ENCODE results near the gene SLC20A1. TPM values are rescaled to one million over a fixed set of nuclear protein-coding genes. Genes with fewer than 3 reads are reported as not detected.

Gene SLC20A1
- total RNA-seq, 3 donors from 2014 or later: 26.1 to 46.8 (median 42.6) TPM

DNA sequence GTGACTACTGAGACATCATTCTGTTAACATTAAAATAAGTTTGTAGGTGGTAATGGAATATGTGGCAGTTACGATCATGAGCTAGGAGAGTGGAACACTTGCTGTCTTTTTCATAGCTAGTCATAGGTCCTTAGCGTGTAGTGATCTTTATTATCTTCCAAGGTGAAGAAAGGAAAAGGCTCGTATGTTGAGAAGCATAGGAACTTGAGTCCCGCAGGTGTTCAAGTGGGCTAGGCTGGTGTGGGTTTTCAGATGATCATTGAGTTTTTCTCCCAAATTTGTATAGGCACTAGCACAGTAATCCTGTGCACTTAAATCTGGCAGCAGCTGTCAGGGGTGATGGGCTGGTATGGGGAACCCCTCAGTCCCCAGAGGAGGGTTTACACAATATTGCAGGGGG lies 10.9 kb downstream of the SLC20A1 start:
- no peak overlapping the region for H3K4me3 ChIP-seq
- H3K9me3 ChIP-seq: no peaks in the 10 kb centered on the region
- H3K27ac ChIP-seq: no peak overlapping the region
- H3K36me3 ChIP-seq: peaks cover 4% of the 10 kb centered on the region
- no peaks in the 10 kb centered on the region for H3K27me3 ChIP-seq
- no peak for TF ChIP-seq POLR2A (IDR thresholded peaks at IDR 0.05)
- no peak for TF ChIP-seq POLR2AphosphoS5 (IDR thresholded peaks at IDR 0.05)
- TF ChIP-seq, protein P1, sequence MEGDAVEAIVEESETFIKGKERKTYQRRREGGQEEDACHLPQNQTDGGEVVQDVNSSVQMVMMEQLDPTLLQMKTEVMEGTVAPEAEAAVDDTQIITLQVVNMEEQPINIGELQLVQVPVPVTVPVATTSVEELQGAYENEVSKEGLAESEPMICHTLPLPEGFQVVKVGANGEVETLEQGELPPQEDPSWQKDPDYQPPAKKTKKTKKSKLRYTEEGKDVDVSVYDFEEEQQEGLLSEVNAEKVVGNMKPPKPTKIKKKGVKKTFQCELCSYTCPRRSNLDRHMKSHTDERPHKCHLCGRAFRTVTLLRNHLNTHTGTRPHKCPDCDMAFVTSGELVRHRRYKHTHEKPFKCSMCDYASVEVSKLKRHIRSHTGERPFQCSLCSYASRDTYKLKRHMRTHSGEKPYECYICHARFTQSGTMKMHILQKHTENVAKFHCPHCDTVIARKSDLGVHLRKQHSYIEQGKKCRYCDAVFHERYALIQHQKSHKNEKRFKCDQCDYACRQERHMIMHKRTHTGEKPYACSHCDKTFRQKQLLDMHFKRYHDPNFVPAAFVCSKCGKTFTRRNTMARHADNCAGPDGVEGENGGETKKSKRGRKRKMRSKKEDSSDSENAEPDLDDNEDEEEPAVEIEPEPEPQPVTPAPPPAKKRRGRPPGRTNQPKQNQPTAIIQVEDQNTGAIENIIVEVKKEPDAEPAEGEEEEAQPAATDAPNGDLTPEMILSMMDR (IDR thresholded peaks at IDR 0.05): no peak
- no peak for DNase-seq (ENCODE audit: low spot score in 2 of 2)
- intact Hi-C loops (cut with DNase I; ENCODE audit: low total_unique reads): no loop called here
- no peaks in the 10 kb centered on the region for H3K4me1 ChIP-seq

DNA sequence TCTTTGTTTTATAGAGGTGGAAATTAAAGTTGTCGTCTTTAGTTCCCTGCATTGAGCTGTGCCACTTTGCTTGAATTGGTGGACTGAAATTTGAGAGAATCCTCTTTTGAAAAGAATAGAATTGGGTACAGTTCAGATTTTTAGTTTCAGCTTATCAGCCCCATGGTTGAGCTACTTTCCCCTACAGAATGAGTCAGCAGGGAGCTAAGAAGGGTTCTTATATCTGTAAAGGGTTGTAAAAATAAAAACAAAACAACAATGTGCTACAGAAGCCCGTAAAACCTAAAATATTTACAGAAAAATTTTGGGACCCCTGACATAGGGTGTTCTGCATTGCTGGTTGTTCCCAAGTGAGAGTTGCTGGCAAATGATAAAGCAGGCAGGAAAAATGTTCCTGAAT lies 12.6 kb downstream of the SLC20A1 start:
- Histone ChIP-seq H3K4me3 (no peak overlapping the region), H3K27ac (no peak overlapping the region), H3K27me3 (no peaks in the 10 kb centered on the region), H3K36me3 (peaks cover 4% of the 10 kb centered on the region), H3K4me1 (no peaks in the 10 kb centered on the region), H3K9me3 (no peaks in the 10 kb centered on the region)
- TF ChIP-seq POLR2AphosphoS5 (IDR thresholded peaks at IDR 0.05): no peak
- TF ChIP-seq, protein P1 (IDR thresholded peaks at IDR 0.05): no peak
- no peak for TF ChIP-seq POLR2A (IDR thresholded peaks at IDR 0.05)
- DNase-seq (ENCODE audit: low spot score in 2 of 2): no peak
- intact Hi-C loops (cut with DNase I; ENCODE audit: low total_unique reads): no loop called here

DNA sequence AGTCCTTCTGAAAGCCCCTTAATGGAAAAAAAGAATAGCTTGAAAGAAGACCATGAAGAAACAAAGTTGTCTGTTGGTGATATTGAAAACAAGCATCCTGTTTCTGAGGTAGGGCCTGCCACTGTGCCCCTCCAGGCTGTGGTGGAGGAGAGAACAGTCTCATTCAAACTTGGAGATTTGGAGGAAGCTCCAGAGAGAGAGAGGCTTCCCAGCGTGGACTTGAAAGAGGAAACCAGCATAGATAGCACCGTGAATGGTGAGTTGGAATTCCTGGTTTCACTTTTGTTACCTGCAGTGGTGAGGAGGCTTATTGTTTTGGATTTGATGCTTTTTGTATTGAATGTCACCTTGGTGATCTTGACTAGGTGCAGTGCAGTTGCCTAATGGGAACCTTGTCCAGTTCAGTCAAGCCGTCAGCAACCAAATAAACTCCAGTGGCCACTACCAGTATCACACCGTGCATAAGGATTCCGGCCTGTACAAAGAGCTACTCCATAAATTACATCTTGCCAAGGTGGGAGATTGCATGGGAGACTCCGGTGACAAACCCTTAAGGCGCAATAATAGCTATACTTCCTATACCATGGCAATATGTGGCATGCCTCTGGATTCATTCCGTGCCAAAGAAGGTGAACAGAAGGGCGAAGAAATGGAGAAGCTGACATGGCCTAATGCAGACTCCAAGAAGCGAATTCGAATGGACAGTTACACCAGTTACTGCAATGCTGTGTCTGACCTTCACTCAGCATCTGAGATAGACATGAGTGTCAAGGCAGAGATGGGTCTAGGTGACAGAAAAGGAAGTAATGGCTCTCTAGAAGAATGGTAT lies 13.3 kb downstream of the SLC20A1 start:
- TF ChIP-seq, protein P1 (IDR thresholded peaks at IDR 0.05): no peak
- TF ChIP-seq POLR2A (IDR thresholded peaks at IDR 0.05) (no peak), POLR2AphosphoS5 (IDR thresholded peaks at IDR 0.05) (no peak)
- DNase-seq (ENCODE audit: low spot score in 2 of 2): no peak
- H3K27ac ChIP-seq: peak overlapping the region in 1 of 2 donors; percentile 13
- intact Hi-C loops (cut with DNase I; ENCODE audit: low total_unique reads): no loop called here
- no peaks in the 10 kb centered on the region for H3K9me3 ChIP-seq
- no peak overlapping the region for H3K4me3 ChIP-seq
- no peaks in the 10 kb centered on the region for H3K4me1 ChIP-seq
- H3K27me3 ChIP-seq: no peaks in the 10 kb centered on the region
- peaks cover 4% of the 10 kb centered on the region for H3K36me3 ChIP-seq

DNA sequence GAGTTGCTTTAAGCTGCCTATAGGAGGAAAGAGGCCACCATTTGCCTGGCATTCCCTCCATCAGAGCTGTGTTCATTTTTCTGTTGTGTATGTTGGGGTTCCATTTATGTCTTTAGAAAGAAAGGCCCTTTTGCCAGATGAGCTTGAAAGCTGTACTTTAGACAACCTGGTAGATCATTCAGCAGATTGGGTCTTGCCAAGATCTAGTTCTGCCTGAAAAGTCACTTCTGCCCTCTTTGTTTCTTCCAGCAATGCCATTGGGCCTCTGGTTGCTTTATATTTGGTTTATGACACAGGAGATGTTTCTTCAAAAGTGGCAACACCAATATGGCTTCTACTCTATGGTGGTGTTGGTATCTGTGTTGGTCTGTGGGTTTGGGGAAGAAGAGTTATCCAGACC lies 14.4 kb downstream of the SLC20A1 start:
- TF ChIP-seq POLR2AphosphoS5 (IDR thresholded peaks at IDR 0.05): no peak
- TF ChIP-seq POLR2A (IDR thresholded peaks at IDR 0.05): no peak
- TF ChIP-seq, protein P1 (IDR thresholded peaks at IDR 0.05): no peak
- Histone ChIP-seq H3K9me3 (no peaks in the 10 kb centered on the region), H3K4me3 (no peak overlapping the region), H3K27ac (peak overlapping the region; percentile 15 to 48), H3K27me3 (no peaks in the 10 kb centered on the region), H3K4me1 (no peaks in the 10 kb centered on the region), H3K36me3 (peaks cover 4% of the 10 kb centered on the region)
- no peak for DNase-seq (ENCODE audit: low spot score in 2 of 2)
- intact Hi-C loops (cut with DNase I; ENCODE audit: low total_unique reads): no loop called here

DNA sequence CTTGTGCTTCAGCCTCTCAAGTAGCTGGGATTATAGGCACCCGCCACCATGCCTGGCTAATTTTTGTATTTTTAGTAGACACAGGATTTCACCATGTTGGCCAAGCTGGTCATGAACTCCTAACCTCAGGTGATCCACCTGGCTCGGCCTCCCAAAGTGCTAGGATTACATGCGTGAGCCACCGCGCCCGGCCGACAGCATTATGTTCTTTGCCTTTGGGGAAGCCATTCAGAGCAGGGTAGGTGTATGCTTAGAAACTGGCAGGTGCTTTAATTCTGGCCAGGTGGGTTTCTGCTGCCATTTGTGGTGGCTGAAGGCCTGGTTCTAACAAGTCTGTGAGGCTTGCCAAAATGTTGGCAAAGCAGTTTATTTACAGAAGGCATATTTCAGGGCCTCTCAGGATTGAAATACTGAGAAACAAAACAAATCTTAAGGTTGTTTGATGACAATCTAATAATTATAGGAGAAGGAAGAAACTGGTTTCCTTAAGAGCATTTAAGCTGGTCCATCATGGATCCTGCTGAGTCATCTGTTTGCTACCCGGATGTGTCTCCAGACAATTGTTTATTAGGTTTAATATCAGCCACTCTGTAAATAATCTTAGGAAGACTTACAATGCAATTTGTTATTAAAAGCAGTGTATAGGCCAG lies 16.0 kb downstream of the SLC20A1 start:
- intact Hi-C loops (cut with DNase I; ENCODE audit: low total_unique reads): no loop called here
- TF ChIP-seq, protein P1 (IDR thresholded peaks at IDR 0.05): no peak
- TF ChIP-seq POLR2AphosphoS5 (IDR thresholded peaks at IDR 0.05): no peak
- no peak for TF ChIP-seq POLR2A (IDR thresholded peaks at IDR 0.05)
- peaks cover 4% of the 10 kb centered on the region for H3K36me3 ChIP-seq
- peak overlapping the region; percentile 9 to 74 for H3K27ac ChIP-seq
- no peaks in the 10 kb centered on the region for H3K9me3 ChIP-seq
- no peak overlapping the region for H3K4me3 ChIP-seq
- no peaks in the 10 kb centered on the region for H3K4me1 ChIP-seq
- H3K27me3 ChIP-seq: no peaks in the 10 kb centered on the region
- DNase-seq (ENCODE audit: low spot score in 2 of 2): no peak
